GM12878 (cell line): Measurements from ENCODE around the gene HOXB3. TPM values are rescaled to one million over a fixed set of nuclear protein-coding genes. Genes with fewer than 3 reads are reported as not detected.

ENCODE experiments used
- ATAC-seq: fragments of 200-7000 bp; cut with Tn5 transposase; 3 replicates; pipeline ENCODE4 v1.9.1; 2020; ENCODE audit warnings: mild to moderate bottlenecking, moderate library complexity
- BruUV-seq: library from RNA; stranded (reverse); fragments of 400-500 nt; replicated peaks from 2 replicates; lab custom pipeline; 2021; lab: Mats Ljungman, UMichigan
- CTCF ChIA-PET: fragments of 300-600 bp; sonication (Branson Sonifier 250); formaldehyde crosslinking; extraction: SDS; loops from one replicate; lab custom pipeline; 2021; ENCODE audit warnings: inconsistent platforms; lab: Yijun Ruan, JAX
- POLR2A ChIA-PET: fragments of 350-600 bp; formaldehyde crosslinking; extraction: SDS; loops from one replicate; lab custom pipeline; 2021; ENCODE audit warnings: inconsistent platforms; lab: Charles Lee
- RAD21 ChIA-PET: fragments of 300-600 bp; sonication (Branson Sonifier 250); formaldehyde crosslinking; loops from one replicate; lab custom pipeline; 2023; ENCODE audit warnings: antibody characterized with exemption; ENCODE audit not compliant: unreplicated experiment; lab: Charles Lee
- SMC1A ChIA-PET: fragments of 300-600 bp; sonication (Branson Sonifier 250); formaldehyde crosslinking; loops from one replicate; lab custom pipeline; 2023; ENCODE audit not compliant: unreplicated experiment, uncharacterized antibody; lab: Charles Lee
- DNase-seq: peaks from one replicate; pipeline ENCODE4 v3.0.0-alpha.2; 2011; ENCODE audit warnings: low read depth, low spot score
- FAIRE-seq: peaks from 3 replicates; lab custom pipeline; 2011; peaks lifted over from hg19 to GRCh38; lab: Jason Lieb, UNC
- H2AFZ ChIP-seq: 2 replicates; pipeline ENCODE4 v1.6.0; 2011; ENCODE audit warnings: low read depth, low read length, control low read depth; ENCODE audit not compliant: control insufficient read depth
- H3K27ac ChIP-seq: 2 replicates; pipeline ENCODE4 v1.5.1; 2011; ENCODE audit warnings: control low read depth; ENCODE audit not compliant: control insufficient read depth, insufficient read depth
- H3K27me3 ChIP-seq, 2 experiments: replicated peaks in 1 of 2; 2 replicates each; pipeline versions ENCODE4 v1.6.0 to v1.6.1; 2011; ENCODE audit warnings: low read length in 1 of 2; ENCODE audit not compliant: control insufficient read depth in 2 of 2, insufficient read depth in 2 of 2
- H3K36me3 ChIP-seq, 2 experiments: 2 replicates each; pipeline ENCODE4 v1.5.1; 2011; ENCODE audit warnings: low read length in 1 of 2; ENCODE audit not compliant: control insufficient read depth in 2 of 2, insufficient read depth in 2 of 2
- H3K4me1 ChIP-seq: 2 replicates; pipeline ENCODE4 v1.6.1; 2011; ENCODE audit warnings: mild to moderate bottlenecking, low read length, moderate library complexity, mixed read lengths; ENCODE audit not compliant: control insufficient read depth, insufficient read depth
- H3K4me2 ChIP-seq: 2 replicates; pipeline ENCODE4 v1.6.0; 2011; ENCODE audit warnings: control low read depth; ENCODE audit not compliant: control insufficient read depth, insufficient read depth
- H3K4me3 ChIP-seq: fragments of 200-600 bp; sonication (generic); 2 replicates; pipeline ENCODE4 v1.5.1; 2016
- H3K79me2 ChIP-seq: 2 replicates; pipeline ENCODE4 v1.6.0; 2011; ENCODE audit warnings: low read length; ENCODE audit not compliant: control insufficient read depth, insufficient read depth
- H3K9ac ChIP-seq: 2 replicates; pipeline ENCODE4 v1.8.0; 2011; ENCODE audit warnings: low read length, control low read depth, mixed read lengths; ENCODE audit not compliant: control insufficient read depth, insufficient read depth
- H3K9me3 ChIP-seq: replicated peaks from 3 replicates; pipeline ENCODE4 v1.5.1; 2011; ENCODE audit warnings: mild to moderate bottlenecking, low read length; ENCODE audit not compliant: control insufficient read depth, insufficient read depth
- H4K20me1 ChIP-seq: 2 replicates; pipeline ENCODE4 v1.6.0; 2011; ENCODE audit not compliant: control insufficient read depth, insufficient read depth
- CBFB ChIP-seq: IDR thresholded peaks from 2 replicates; pipeline ENCODE4 v1.6.1; 2016; ENCODE audit warnings: antibody characterized with exemption, low read depth
- DPF2 ChIP-seq: fragments of 450-650 bp; IDR thresholded peaks from 2 replicates; pipeline ENCODE4 v1.6.1; 2017; ENCODE audit warnings: mild to moderate bottlenecking
- POU2F2 ChIP-seq: IDR thresholded peaks from 3 replicates; pipeline ENCODE4 v1.6.1; 2011; ENCODE audit warnings: low read depth, mild to moderate bottlenecking, low read length, borderline replicate concordance
- RELB ChIP-seq: fragments of 450-650 bp; IDR thresholded peaks from 2 replicates; pipeline ENCODE4 v1.6.1; 2017; ENCODE audit warnings: low read depth, mild to moderate bottlenecking, moderate library complexity
- RFX5 ChIP-seq: IDR thresholded peaks from 2 replicates; pipeline ENCODE4 v1.6.1; 2011; ENCODE audit warnings: low read depth, low read length, improper control_type of control experiment
- SPI1 ChIP-seq: IDR thresholded peaks from 2 replicates; pipeline ENCODE4 v1.6.1; 2011; ENCODE audit warnings: low read depth, mild to moderate bottlenecking, low read length, moderate library complexity, borderline replicate concordance; ENCODE audit not compliant: insufficient read depth
- SREBF1 ChIP-seq: IDR thresholded peaks from 2 replicates; pipeline ENCODE4 v1.6.1; 2012; ENCODE audit warnings: mild to moderate bottlenecking, low read length
- WGBS: methylation state at CpG from one replicate; pipeline ENCODE4 v1.1.6; 2016; ENCODE audit warnings: low lambda C conversion rate; ENCODE audit not compliant: insufficient replicate concordance, insufficient coverage; ENCODE audit errors: missing lambda C conversion rate; 5-methylcytosine and 5-hydroxymethylcytosine counted together
- in situ Hi-C: fragments of 300-500 bp; cut with MboI; formaldehyde crosslinking; loops from 9 replicates; pipeline ENCODE4 v1.14.3; 2018; ENCODE audit warnings: mixed read lengths
- intact Hi-C: fragments of 100-400 bp; cut with micrococcal nuclease; formaldehyde crosslinking; loops from one replicate; pipeline ENCODE4 v1.14.2; 2022; ENCODE audit not compliant: unreplicated experiment
- polyA plus RNA-seq, 11 experiments: library from polyadenylated mRNA; depleted of rRNA in 4 of 11; unstranded in 6 of 11; stranded (reverse) in 5 of 11; fragments of >200 nt; fragmentation: Nextera tagmentation in 4 of 11; fragmentation: Illumina TruSeq in 1 of 11; extraction: Ambion mirVana in 4 of 11; extraction: Trizol in 1 of 11; gene quantifications; 1 replicate in 1 of 11; 2 replicates in 10 of 11; pipeline versions ENCODE4 v1.2.1 to v1.2.3, GENCODE V29; 2011 to 2016; ENCODE audit warnings: inconsistent platforms in 2 of 11, missing spikeins in 2 of 11, low read depth in 1 of 11
- total RNA-seq, 4 experiments: library from RNA; depleted of rRNA in 3 of 4; stranded (reverse); fragments of >200 nt in 3 of 4; fragmentation: Illumina TruSeq in 1 of 4; extraction: Trizol in 1 of 4; gene quantifications; 2 replicates each; pipeline versions ENCODE4 v1.2.1 to v1.2.3, GENCODE V29; 2013 to 2021

Gene HOXB3
- total and polyA plus RNA-seq, 10 of the 15 experiments (the other 5 are each of a cell fraction or from before 2014, with no cell fraction given) = 0.19 to 7.7 (median 2.9) TPM

GRCh38 chr17:48601207-48601538, 11.1 kb upstream of the HOXB3 start:
- no peak for ATAC-seq
- no peaks in the 10 kb centered on the region for H3K36me3 ChIP-seq
- peaks cover 10% of the 10 kb centered on the region for H3K4me1 ChIP-seq
- intact Hi-C loops (no loop called here), in situ Hi-C loops (no loop called here)
- H3K27me3 ChIP-seq = peaks cover 17 to 45% of the 10 kb centered on the region in 2 experiments
- H4K20me1 ChIP-seq = no peaks in the 10 kb centered on the region
- no peak for FAIRE-seq
- H3K9me3 ChIP-seq = no peaks in the 10 kb centered on the region
- WGBS = 56% methylated on average over 4 of the region's 4 CpGs
- RAD21 ChIA-PET = interaction anchor here (0.6 to 2.1 kb wide), 10 partner anchors 8 to 576 kb away, joined by 3 to 8 read pairs (median 3); partner anchors contain the start of genes HOXB5 and HOXB9
- H3K79me2 ChIP-seq = no peaks in the 10 kb centered on the region
- POLR2A ChIA-PET = interaction anchor here (0.6 to 1.7 kb wide), 3 partner anchors 17 to 487 kb away, joined by 3 to 11 read pairs (median 3); no protein-coding TSS in a partner anchor
- CTCF ChIA-PET = interaction anchor here (0.6 to 1.9 kb wide), 14 partner anchors 9 to 583 kb away, joined by 3 to 7 read pairs (median 4); partner anchors contain the start of gene HOXB7
- DNase-seq = no peak
- H3K4me3 ChIP-seq = no peak overlapping the region
- BruUV-seq = no TSS peak
- H3K27ac ChIP-seq = no peak overlapping the region
- H2AFZ ChIP-seq = no peak overlapping the region
- no peak overlapping the region for H3K9ac ChIP-seq
- SMC1A ChIA-PET = interaction anchor here (0.9 to 2.3 kb wide), 5 partner anchors 9 to 343 kb away, joined by 3 to 8 read pairs (median 5); partner anchors contain the start of gene HOXB8
- no peak overlapping the region for H3K4me2 ChIP-seq
- no peak for TF ChIP-seq SPI1
- no peak for TF ChIP-seq POU2F2
- TF ChIP-seq SREBF1 = no peak
- no peak for TF ChIP-seq DPF2
- no peak for TF ChIP-seq RELB
- TF ChIP-seq RFX5 = no peak
- TF ChIP-seq CBFB = no peak
